Lung (tissue), 13 donors: ENCODE data around the gene NCAPG2. TPM values are rescaled to one million over a fixed set of nuclear protein-coding genes. Genes with fewer than 3 reads are reported as not detected.

Experiments
- ATAC-seq: fragments of 200-7000 bp; cut with Tn5 transposase; one replicate; pipeline ENCODE4 v1.9.1; 2020; ENCODE audit warnings: moderate number of reproducible peaks; ENCODE audit not compliant: insufficient read depth, low FRiP score
- DNase-seq, 3 donors: peaks; one replicate each; pipeline ENCODE4 v3.0.0-alpha.2; 2013 to 2017
- H3K27ac ChIP-seq, 2 donors: one replicate each; pipeline ENCODE4 v1.5.1; 2013; ENCODE audit warnings: mild to moderate bottlenecking in 2 of 2, moderate library complexity in 2 of 2, control low read depth in 1 of 2, inconsistent platforms in 1 of 2, low read depth in 1 of 2, low read length in 1 of 2
- H3K27me3 ChIP-seq, 3 donors: one replicate each; pipeline ENCODE4 v1.5.1; 2013; ENCODE audit warnings: low read length in 2 of 3; ENCODE audit not compliant: control insufficient read depth in 3 of 3, insufficient read depth in 3 of 3
- H3K36me3 ChIP-seq, 4 donors: one replicate each; pipeline ENCODE4 v1.5.1; 2013; ENCODE audit warnings: low read length in 4 of 4, mild to moderate bottlenecking in 1 of 4, moderate library complexity in 1 of 4; ENCODE audit not compliant: control insufficient read depth in 4 of 4, insufficient read depth in 4 of 4
- H3K4me1 ChIP-seq, 5 donors: one replicate each; pipeline ENCODE4 v1.5.1; 2013; ENCODE audit warnings: low read length in 5 of 5, mild to moderate bottlenecking in 2 of 5, moderate library complexity in 1 of 5; ENCODE audit not compliant: control insufficient read depth in 5 of 5, insufficient read depth in 5 of 5
- H3K4me3 ChIP-seq: one replicate; pipeline ENCODE4 v1.5.1; 2013; ENCODE audit warnings: mild to moderate bottlenecking, control low read depth, moderate library complexity
- H3K9ac ChIP-seq, 2 donors: one replicate each; pipeline ENCODE4 v1.5.1; 2013; ENCODE audit warnings: low read length in 2 of 2, control low read depth in 1 of 2; ENCODE audit not compliant: insufficient read depth in 1 of 2
- H3K9me3 ChIP-seq, 4 donors: one replicate each; pipeline ENCODE4 v1.5.1; 2013; ENCODE audit warnings: low read length in 3 of 4, mild to moderate bottlenecking in 1 of 4, moderate library complexity in 1 of 4; ENCODE audit not compliant: control insufficient read depth in 4 of 4, insufficient read depth in 3 of 4
- CTCF ChIP-seq: IDR thresholded peaks from 2 replicates; pipeline ENCODE4 v1.5.1; 2012; ENCODE audit warnings: mild to moderate bottlenecking; ENCODE audit errors: control extremely low read depth, extremely low read depth
- WGBS, 2 donors: extraction: QIAGEN DNeasy Blood & Tissue Kit; methylation state at CpG; one replicate each; pipeline ENCODE4 v1.1.7; 2013; 5-methylcytosine and 5-hydroxymethylcytosine counted together
- polyA plus RNA-seq, 2 donors: library from polyadenylated mRNA; stranded (reverse); fragments of 200-250 nt; gene quantifications; one replicate each; pipeline ENCODE4 v1.2.1, GENCODE V29; 2013
- small RNA-seq: library from RNA; depleted of rRNA; stranded (forward); fragments of <200 nt; gene quantifications from one replicate; pipeline ENCODE3, GENCODE V24; 2014; ENCODE audit warnings: low replicate concordance
- total RNA-seq, 2 donors: library from RNA; depleted of rRNA in 1 of 2; stranded (reverse); fragments of >200 nt in 1 of 2; gene quantifications; one replicate each; pipeline ENCODE4 v1.2.1, GENCODE V29; 2014 to 2021
- donor health status: control.
- donor health status: control.
- donor health status: Bipolar disorder and iron deficiency.
- donor health status: healthy.
- donor health status: DM: yes; HTN: yes; CAD: no.

The NCAPG2 gene
- total and polyA plus RNA-seq, 4 donors, result 2.1 to 13.5 (median 6.9) TPM

- WGBS, 2 donors, result 88% methylated on average over 5 of the region's 5 CpGs
- no peak for ATAC-seq
- peaks cover 0 to 12% (median 9%) of the 10 kb centered on the region in 5 donors for H3K4me1 ChIP-seq
- H3K36me3 ChIP-seq, result no peaks in the 10 kb centered on the region
- H3K9me3 ChIP-seq, result peaks cover 0 to 13% (median 5%) of the 10 kb centered on the region in 4 donors
- H3K4me3 ChIP-seq, result no peak overlapping the region
- H3K9ac ChIP-seq, result no peak overlapping the region
- H3K27ac ChIP-seq, result no peak overlapping the region
- DNase-seq, result no peak
- H3K27me3 ChIP-seq, result peaks cover 8 to 27% (median 23%) of the 10 kb centered on the region in 3 donors
- no peak for TF ChIP-seq CTCF
These were observed 121.5 kb downstream of the NCAPG2 start for GRCh38 chr7:158583143-158583542.

GRCh38 chr7:158582089-158582456 is 122.5 kb downstream of the NCAPG2 start:
- DNase-seq (no peak), ATAC-seq (no peak)
- Histone ChIP-seq H3K4me1 (peaks cover 0 to 9% (median 8%) of the 10 kb centered on the region in 5 donors), H3K27me3 (peaks cover 8 to 27% (median 23%) of the 10 kb centered on the region in 3 donors), H3K27ac (no peak overlapping the region), H3K9me3 (peaks cover 0 to 13% (median 5%) of the 10 kb centered on the region in 4 donors), H3K4me3 (no peak overlapping the region), H3K9ac (no peak overlapping the region), H3K36me3 (no peaks in the 10 kb centered on the region)
- TF ChIP-seq CTCF, result no peak
- WGBS, 2 donors, result 64 to 78% methylated on average over 6 of the region's 6 CpGs

GRCh38 chr7:158581440-158582088 is 123.0 kb downstream of the NCAPG2 start:
- H3K4me3 ChIP-seq, result no peak overlapping the region
- H3K36me3 ChIP-seq, result no peaks in the 10 kb centered on the region
- peaks cover 0 to 13% (median 5%) of the 10 kb centered on the region in 4 donors for H3K9me3 ChIP-seq
- H3K27ac ChIP-seq, result no peak overlapping the region
- ATAC-seq (peak; percentile 59), DNase-seq (peak in 1 of 3 donors; percentile 29)
- H3K4me1 ChIP-seq, result peaks cover 0 to 6% (median 4%) of the 10 kb centered on the region in 5 donors
- no peak for TF ChIP-seq CTCF
- no peak overlapping the region for H3K9ac ChIP-seq
- peaks cover 8 to 27% (median 23%) of the 10 kb centered on the region in 3 donors for H3K27me3 ChIP-seq
- WGBS, 2 donors, result 50 to 72% methylated on average over 7 of the region's 7 CpGs

Small RNA genes within 50 kb of the gene (small RNA-seq; reads per million reads assigned to genes)
- not detected for gene MIR5707
- not detected for gene THAP5P1

Other genes with a start within 250 kb of the NCAPG2 start
- 1 to 10 TPM; 5.1 to 7.4 TPM for gene PTPRN2, start 117.0 kb downstream of the NCAPG2 start, total RNA-seq
- 1 to 10 TPM; 2.1 to 3.7 TPM for gene PTPRN2, start 117.0 kb downstream of the NCAPG2 start, polyA plus RNA-seq
- gene ESYT2, start 124.7 kb upstream of the NCAPG2 start, total RNA-seq, result 10 to 100 TPM; 79.7 to 83.0 TPM
- 10 to 100 TPM; 16.4 to 36.2 TPM for gene ESYT2, start 124.7 kb upstream of the NCAPG2 start, polyA plus RNA-seq
- gene DYNC2I1, start 151.8 kb upstream of the NCAPG2 start, total RNA-seq, result 10 to 100 TPM; 25.6 to 26.2 TPM
- 10 to 100 TPM; 10.3 to 14.0 TPM for gene DYNC2I1, start 151.8 kb upstream of the NCAPG2 start, polyA plus RNA-seq